HEK293 (cell line): ENCODE measurements around the gene ZC3H18.

Experiments
- CTCF ChIA-PET: fragments of 350-600 bp; formaldehyde crosslinking; extraction: SDS; loops from one replicate; lab custom pipeline; 2021; ENCODE audit warnings: antibody characterized with exemption; lab: Yijun Ruan, JAX
- POLR2A ChIA-PET: fragments of 300-600 bp; formaldehyde crosslinking; extraction: SDS; loops from one replicate; lab custom pipeline; 2020; ENCODE audit warnings: antibody characterized with exemption, inconsistent platforms; lab: Yijun Ruan, JAX
- H3K27ac ChIP-seq: fragments of 200-500 bp; sonication (Bioruptor generic); 2 replicates; pipeline ENCODE4 v1.5.1; 2014; ENCODE audit warnings: low read depth, low read length, control low read depth, inconsistent platforms; ENCODE audit errors: extremely low read depth
- H3K36me3 ChIP-seq, 2 experiments: fragments of 200-500 bp in 1 of 2; sonication (Bioruptor generic) in 1 of 2; 1 replicate in 1 of 2; 2 replicates in 1 of 2; pipeline ENCODE4 v1.5.1; 2014 to 2017; ENCODE audit warnings: inconsistent platforms in 2 of 2, low read length in 2 of 2; ENCODE audit not compliant: control insufficient read depth in 2 of 2, insufficient read depth in 1 of 2
- H3K4me1 ChIP-seq: fragments of 200-500 bp; sonication (Bioruptor generic); 2 replicates; pipeline ENCODE4 v1.5.1; 2014; ENCODE audit warnings: mild to moderate bottlenecking, low read length, inconsistent platforms; ENCODE audit not compliant: control insufficient read depth, insufficient read depth
- H3K4me3 ChIP-seq: 2 replicates; pipeline ENCODE4 v1.5.1; 2011; ENCODE audit warnings: low read depth, mild to moderate bottlenecking, control low read depth, low read length, moderate library complexity
- H3K9me3 ChIP-seq: fragments of 200-500 bp; sonication (Bioruptor generic); 2 replicates; pipeline ENCODE4 v1.5.1; 2014; ENCODE audit warnings: low read depth, low read length, inconsistent platforms; ENCODE audit not compliant: control insufficient read depth, insufficient read depth
- EGR2 ChIP-seq: fragments of 450-650 bp; formaldehyde crosslinking; IDR thresholded peaks from 2 replicates; pipeline ENCODE4 v1.5.1; 2016; ENCODE audit warnings: low read depth, missing biosample characterization, missing genetic modification characterization
- GFI1B ChIP-seq: fragments of 450-650 bp; formaldehyde crosslinking; IDR thresholded peaks from 2 replicates; pipeline ENCODE4 v1.5.1; 2016; ENCODE audit warnings: missing biosample characterization, missing genetic modification characterization
- KLF16 ChIP-seq: fragments of 450-650 bp; formaldehyde crosslinking; IDR thresholded peaks from 2 replicates; pipeline ENCODE4 v1.5.1; 2017; ENCODE audit warnings: missing biosample characterization, missing genetic modification characterization
- ZIC2 ChIP-seq: fragments of 450-650 bp; formaldehyde crosslinking; IDR thresholded peaks from 2 replicates; pipeline ENCODE4 v1.5.1; 2016; ENCODE audit warnings: missing biosample characterization, missing genetic modification characterization
- ZNF133 ChIP-seq: fragments of 450-650 bp; formaldehyde crosslinking; IDR thresholded peaks from 2 replicates; pipeline ENCODE4 v1.5.1; 2016; ENCODE audit warnings: missing biosample characterization, missing genetic modification characterization
- ZNF214 ChIP-seq: fragments of 450-650 bp; formaldehyde crosslinking; IDR thresholded peaks from 2 replicates; pipeline ENCODE4 v1.5.1; 2017; ENCODE audit warnings: missing biosample characterization, mild to moderate bottlenecking, missing genetic modification characterization, borderline replicate concordance
- ZNF266 ChIP-seq: fragments of 450-650 bp; formaldehyde crosslinking; IDR thresholded peaks from 2 replicates; pipeline ENCODE4 v1.5.1; 2016; ENCODE audit warnings: missing biosample characterization, missing genetic modification characterization, low read depth
- ZNF292 ChIP-seq: fragments of 450-650 bp; formaldehyde crosslinking; IDR thresholded peaks from 2 replicates; pipeline ENCODE4 v1.5.1; 2016; ENCODE audit warnings: low read depth, missing biosample characterization, missing genetic modification characterization, borderline replicate concordance
- ZNF302 ChIP-seq: fragments of 450-650 bp; formaldehyde crosslinking; IDR thresholded peaks from 2 replicates; pipeline ENCODE4 v1.5.1; 2016; ENCODE audit warnings: missing biosample characterization, missing genetic modification characterization, low read depth
- ZNF341 ChIP-seq: fragments of 450-650 bp; formaldehyde crosslinking; IDR thresholded peaks from 2 replicates; pipeline ENCODE4; 2016; ENCODE audit warnings: low read depth, missing biosample characterization, missing genetic modification characterization
- ZNF366 ChIP-seq: fragments of 450-650 bp; formaldehyde crosslinking; conservative IDR thresholded peaks from 2 replicates; pipeline ENCODE4 v1.5.1; 2016; ENCODE audit warnings: missing biosample characterization, missing genetic modification characterization
- ZNF571 ChIP-seq: fragments of 450-650 bp; formaldehyde crosslinking; IDR thresholded peaks from 2 replicates; pipeline ENCODE4 v1.5.0; 2017; ENCODE audit warnings: missing biosample characterization, missing genetic modification characterization
- ZNF654 ChIP-seq: fragments of 450-650 bp; formaldehyde crosslinking; IDR thresholded peaks from 2 replicates; pipeline ENCODE4 v1.5.1; 2016; ENCODE audit warnings: low read depth, missing biosample characterization, missing genetic modification characterization
- ZNF658 ChIP-seq: fragments of 450-650 bp; formaldehyde crosslinking; IDR thresholded peaks from 2 replicates; pipeline ENCODE4; 2016; ENCODE audit warnings: missing biosample characterization, missing genetic modification characterization
- ZNF843 ChIP-seq: fragments of 450-650 bp; formaldehyde crosslinking; IDR thresholded peaks from 2 replicates; pipeline ENCODE4 v1.5.1; 2016; ENCODE audit warnings: missing biosample characterization, missing genetic modification characterization
- TF ChIP-seq, protein P1 (sequence below): fragments of 450-650 bp; formaldehyde crosslinking; IDR thresholded peaks from 2 replicates; pipeline ENCODE4 v1.5.1; 2016; ENCODE audit warnings: missing biosample characterization, missing genetic modification characterization
- TF ChIP-seq, protein P2 (sequence below): fragments of 450-650 bp; formaldehyde crosslinking; IDR thresholded peaks from 2 replicates; pipeline ENCODE4 v1.5.1; 2017; ENCODE audit warnings: missing biosample characterization, missing genetic modification characterization
- TF ChIP-seq, protein P3 (sequence below): fragments of 450-650 bp; formaldehyde crosslinking; IDR thresholded peaks from 2 replicates; pipeline ENCODE4 v1.5.1; 2016; ENCODE audit warnings: missing biosample characterization, missing genetic modification characterization
- TF ChIP-seq, protein P4 (sequence below): fragments of 450-650 bp; formaldehyde crosslinking; IDR thresholded peaks from 2 replicates; pipeline ENCODE4 v1.5.1; 2016; ENCODE audit warnings: missing biosample characterization, missing genetic modification characterization
- TF ChIP-seq, protein P5 (sequence below): fragments of 450-650 bp; formaldehyde crosslinking; IDR thresholded peaks from 2 replicates; pipeline ENCODE4 v1.5.1; 2016; ENCODE audit warnings: missing biosample characterization, missing genetic modification characterization, low read depth

Gene ZC3H18

DNA sequence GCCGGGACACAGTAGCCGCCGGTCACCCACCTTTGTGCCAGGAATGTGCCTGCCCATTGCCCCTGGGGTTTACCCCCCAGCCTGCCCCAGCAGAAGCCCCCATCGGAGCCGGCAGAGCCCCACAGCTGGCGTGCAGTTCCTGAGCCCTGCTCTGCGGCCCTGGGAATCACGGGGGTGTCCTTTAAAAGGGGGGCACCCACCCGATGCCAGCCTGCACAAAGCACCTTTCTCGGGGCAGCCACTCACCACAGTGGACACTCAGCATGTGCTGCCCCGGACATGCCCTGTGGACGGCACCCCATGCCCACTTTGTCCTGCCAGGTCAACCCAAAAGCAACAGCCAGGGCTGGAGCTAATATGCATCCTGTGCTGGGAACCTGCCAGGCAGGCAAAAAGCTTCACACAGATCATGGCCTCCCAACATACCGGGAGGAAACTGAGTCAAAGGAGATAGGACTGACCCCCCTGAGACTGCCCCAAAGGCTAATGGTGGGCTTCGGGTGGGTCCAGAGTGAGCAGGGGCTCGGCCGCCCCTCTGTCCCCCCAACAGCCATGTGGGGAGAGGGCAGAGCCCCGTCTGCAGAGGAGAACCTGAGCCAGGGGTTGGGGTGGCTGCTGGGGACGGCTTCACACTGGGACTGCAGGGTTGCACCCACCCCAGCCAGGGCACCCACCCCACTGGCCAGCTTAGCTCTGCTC is 45.8 kb upstream of the ZC3H18 start (continued):
- TF ChIP-seq ZNF302 (tag by site-specific recombination) = no peak
- TF ChIP-seq, protein P1, sequence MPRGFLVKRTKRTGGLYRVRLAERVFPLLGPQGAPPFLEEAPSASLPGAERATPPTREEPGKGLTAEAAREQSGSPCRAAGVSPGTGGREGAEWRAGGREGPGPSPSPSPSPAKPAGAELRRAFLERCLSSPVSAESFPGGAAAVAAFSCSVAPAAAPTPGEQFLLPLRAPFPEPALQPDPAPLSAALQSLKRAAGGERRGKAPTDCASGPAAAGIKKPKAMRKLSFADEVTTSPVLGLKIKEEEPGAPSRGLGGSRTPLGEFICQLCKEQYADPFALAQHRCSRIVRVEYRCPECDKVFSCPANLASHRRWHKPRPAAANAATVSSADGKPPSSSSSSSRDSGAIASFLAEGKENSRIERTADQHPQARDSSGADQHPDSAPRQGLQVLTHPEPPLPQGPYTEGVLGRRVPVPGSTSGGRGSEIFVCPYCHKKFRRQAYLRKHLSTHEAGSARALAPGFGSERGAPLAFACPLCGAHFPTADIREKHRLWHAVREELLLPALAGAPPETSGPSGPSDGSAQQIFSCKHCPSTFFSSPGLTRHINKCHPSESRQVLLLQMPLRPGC (tag by site-specific recombination) = no peak

DNA sequence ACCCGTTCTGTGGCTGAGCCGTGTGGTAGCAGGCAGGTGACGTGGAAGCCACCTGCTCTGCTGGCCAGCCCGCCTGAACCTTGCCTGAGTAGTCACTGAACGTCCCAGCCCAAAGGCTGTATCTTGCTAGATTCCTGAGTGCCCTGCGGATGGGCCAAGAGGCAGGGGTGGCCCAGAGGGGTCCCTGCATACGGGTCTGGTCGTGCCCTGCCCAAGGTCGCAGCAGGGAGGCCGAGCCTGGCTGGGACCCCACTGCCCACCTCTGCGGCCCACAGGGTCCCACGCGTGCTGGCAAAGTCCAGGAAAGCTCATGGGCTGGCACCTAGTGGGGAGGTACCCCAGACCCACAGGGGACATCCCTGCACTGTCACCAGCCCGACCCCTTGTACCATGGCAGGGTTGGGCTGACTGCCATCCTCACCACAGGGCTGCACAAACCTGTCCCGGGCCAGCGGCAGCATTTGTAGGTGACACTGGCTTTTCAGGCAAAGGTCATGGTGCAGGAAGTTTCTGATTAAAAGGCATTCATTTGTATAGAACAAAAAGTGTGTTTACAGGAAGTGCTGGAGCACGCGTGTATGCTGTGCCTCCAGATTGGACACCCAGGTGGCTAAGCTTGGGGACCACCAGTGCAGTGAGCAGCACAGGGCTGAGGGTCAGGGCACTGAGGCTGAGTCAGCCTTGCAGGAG is 45.1 kb upstream of the ZC3H18 start:
- Histone ChIP-seq H3K9me3 (no peaks in the 10 kb centered on the region), H3K27ac (no peak overlapping the region), H3K4me1 (no peaks in the 10 kb centered on the region), H3K36me3 (peaks cover 0 to 27% of the 10 kb centered on the region in 2 experiments; a peak in 1 of 3 replicates)
- POLR2A ChIA-PET = no interaction called here
- TF ChIP-seq, protein P2, sequence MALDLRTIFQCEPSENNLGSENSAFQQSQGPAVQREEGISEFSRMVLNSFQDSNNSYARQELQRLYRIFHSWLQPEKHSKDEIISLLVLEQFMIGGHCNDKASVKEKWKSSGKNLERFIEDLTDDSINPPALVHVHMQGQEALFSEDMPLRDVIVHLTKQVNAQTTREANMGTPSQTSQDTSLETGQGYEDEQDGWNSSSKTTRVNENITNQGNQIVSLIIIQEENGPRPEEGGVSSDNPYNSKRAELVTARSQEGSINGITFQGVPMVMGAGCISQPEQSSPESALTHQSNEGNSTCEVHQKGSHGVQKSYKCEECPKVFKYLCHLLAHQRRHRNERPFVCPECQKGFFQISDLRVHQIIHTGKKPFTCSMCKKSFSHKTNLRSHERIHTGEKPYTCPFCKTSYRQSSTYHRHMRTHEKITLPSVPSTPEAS (tag by site-specific recombination) = no peak
- TF ChIP-seq KLF16 (tag by site-specific recombination) (no peak), ZNF214 (no peak), ZNF341 (tag by site-specific recombination) (no peak), EGR2 (no peak), ZNF266 (tag by site-specific recombination) (no peak)
- TF ChIP-seq, protein P3, sequence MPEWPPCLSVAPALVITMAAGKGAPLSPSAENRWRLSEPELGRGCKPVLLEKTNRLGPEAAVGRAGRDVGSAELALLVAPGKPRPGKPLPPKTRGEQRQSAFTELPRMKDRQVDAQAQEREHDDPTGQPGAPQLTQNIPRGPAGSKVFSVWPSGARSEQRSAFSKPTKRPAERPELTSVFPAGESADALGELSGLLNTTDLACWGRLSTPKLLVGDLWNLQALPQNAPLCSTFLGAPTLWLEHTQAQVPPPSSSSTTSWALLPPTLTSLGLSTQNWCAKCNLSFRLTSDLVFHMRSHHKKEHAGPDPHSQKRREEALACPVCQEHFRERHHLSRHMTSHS (tag by site-specific recombination) = no peak
- TF ChIP-seq, all 188 proteins: peak for 0
- no peak overlapping the region for H3K4me3 ChIP-seq
- CTCF ChIA-PET = no interaction called here

DNA sequence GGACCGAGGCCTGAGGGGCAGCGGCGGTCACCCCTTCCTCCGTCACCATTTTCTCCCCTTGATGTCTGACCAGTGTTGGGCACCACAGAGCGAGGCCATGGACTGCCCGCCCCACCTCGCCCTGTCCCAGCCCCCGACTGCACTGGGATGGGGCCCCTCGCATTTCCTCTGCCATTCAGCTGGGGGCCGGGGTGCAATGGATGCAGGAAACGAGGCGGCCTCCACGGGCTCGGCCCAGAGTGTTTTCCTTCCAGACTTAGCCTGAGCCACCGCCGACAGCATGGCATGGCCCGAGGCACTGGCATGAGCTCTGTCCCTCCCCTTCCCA is 44.6 kb upstream of the ZC3H18 start:
- peaks cover 0 to 29% of the 10 kb centered on the region in 2 experiments; a peak in 1 of 3 replicates for H3K36me3 ChIP-seq
- H3K27ac ChIP-seq = no peak overlapping the region
- CTCF ChIA-PET = no interaction called here
- no peaks in the 10 kb centered on the region for H3K9me3 ChIP-seq
- no peaks in the 10 kb centered on the region for H3K4me1 ChIP-seq
- no peak for TF ChIP-seq ZNF843 (tag by site-specific recombination)
- TF ChIP-seq GFI1B (tag by site-specific recombination) = no peak
- TF ChIP-seq, protein P4, sequence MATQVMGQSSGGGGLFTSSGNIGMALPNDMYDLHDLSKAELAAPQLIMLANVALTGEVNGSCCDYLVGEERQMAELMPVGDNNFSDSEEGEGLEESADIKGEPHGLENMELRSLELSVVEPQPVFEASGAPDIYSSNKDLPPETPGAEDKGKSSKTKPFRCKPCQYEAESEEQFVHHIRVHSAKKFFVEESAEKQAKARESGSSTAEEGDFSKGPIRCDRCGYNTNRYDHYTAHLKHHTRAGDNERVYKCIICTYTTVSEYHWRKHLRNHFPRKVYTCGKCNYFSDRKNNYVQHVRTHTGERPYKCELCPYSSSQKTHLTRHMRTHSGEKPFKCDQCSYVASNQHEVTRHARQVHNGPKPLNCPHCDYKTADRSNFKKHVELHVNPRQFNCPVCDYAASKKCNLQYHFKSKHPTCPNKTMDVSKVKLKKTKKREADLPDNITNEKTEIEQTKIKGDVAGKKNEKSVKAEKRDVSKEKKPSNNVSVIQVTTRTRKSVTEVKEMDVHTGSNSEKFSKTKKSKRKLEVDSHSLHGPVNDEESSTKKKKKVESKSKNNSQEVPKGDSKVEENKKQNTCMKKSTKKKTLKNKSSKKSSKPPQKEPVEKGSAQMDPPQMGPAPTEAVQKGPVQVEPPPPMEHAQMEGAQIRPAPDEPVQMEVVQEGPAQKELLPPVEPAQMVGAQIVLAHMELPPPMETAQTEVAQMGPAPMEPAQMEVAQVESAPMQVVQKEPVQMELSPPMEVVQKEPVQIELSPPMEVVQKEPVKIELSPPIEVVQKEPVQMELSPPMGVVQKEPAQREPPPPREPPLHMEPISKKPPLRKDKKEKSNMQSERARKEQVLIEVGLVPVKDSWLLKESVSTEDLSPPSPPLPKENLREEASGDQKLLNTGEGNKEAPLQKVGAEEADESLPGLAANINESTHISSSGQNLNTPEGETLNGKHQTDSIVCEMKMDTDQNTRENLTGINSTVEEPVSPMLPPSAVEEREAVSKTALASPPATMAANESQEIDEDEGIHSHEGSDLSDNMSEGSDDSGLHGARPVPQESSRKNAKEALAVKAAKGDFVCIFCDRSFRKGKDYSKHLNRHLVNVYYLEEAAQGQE (tag by site-specific recombination) = no peak
- no peak for TF ChIP-seq ZIC2 (tag by site-specific recombination)
- no peak for TF ChIP-seq ZNF292
- TF ChIP-seq ZNF366 (tag by site-specific recombination) = no peak
- TF ChIP-seq ZNF654 (tag by site-specific recombination) = no peak
- TF ChIP-seq ZNF658 (tag by site-specific recombination) = no peak
- TF ChIP-seq ZNF133 = no peak
- TF ChIP-seq ZNF571 (tag by site-specific recombination) = no peak
- TF ChIP-seq, protein P5, sequence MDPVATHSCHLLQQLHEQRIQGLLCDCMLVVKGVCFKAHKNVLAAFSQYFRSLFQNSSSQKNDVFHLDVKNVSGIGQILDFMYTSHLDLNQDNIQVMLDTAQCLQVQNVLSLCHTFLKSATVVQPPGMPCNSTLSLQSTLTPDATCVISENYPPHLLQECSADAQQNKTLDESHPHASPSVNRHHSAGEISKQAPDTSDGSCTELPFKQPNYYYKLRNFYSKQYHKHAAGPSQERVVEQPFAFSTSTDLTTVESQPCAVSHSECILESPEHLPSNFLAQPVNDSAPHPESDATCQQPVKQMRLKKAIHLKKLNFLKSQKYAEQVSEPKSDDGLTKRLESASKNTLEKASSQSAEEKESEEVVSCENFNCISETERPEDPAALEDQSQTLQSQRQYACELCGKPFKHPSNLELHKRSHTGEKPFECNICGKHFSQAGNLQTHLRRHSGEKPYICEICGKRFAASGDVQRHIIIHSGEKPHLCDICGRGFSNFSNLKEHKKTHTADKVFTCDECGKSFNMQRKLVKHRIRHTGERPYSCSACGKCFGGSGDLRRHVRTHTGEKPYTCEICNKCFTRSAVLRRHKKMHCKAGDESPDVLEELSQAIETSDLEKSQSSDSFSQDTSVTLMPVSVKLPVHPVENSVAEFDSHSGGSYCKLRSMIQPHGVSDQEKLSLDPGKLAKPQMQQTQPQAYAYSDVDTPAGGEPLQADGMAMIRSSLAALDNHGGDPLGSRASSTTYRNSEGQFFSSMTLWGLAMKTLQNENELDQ = no peak
- POLR2A ChIA-PET = no interaction called here
- H3K4me3 ChIP-seq = no peak overlapping the region
